ENCODE measurements around the gene PTPMT1.
"Not testable (repeated sequence)": the region's sequence is repeated elsewhere in the genome, so short reads cannot be mapped to it uniquely, and the experiment has no call there.

The PTPMT1 gene

GRCh38 chr11:47550288-47551047 lies 14.9 kb upstream of the PTPMT1 start:
- DNase-seq (ENCODE audit: low spot score): no peak

GRCh38 chr11:47551086-47551485 lies 14.3 kb upstream of the PTPMT1 start:
- no peak for DNase-seq (ENCODE audit: low spot score)

- no peak for DNase-seq (ENCODE audit: low spot score)
These were observed 13.3 kb upstream of the PTPMT1 start for GRCh38 chr11:47552056-47552565.

GRCh38 chr11:47552566-47553405 lies 12.6 kb upstream of the PTPMT1 start, which contains the start of gene CELF1:
CELF1 (minus strand) TSS chr11:47553132; CDS start chr11:47499523, 53,609 bp downstream.
- peak; percentile 87 for DNase-seq (ENCODE audit: low spot score)

GRCh38 chr11:47553406-47553743 lies 12.0 kb upstream of the PTPMT1 start:
- no peak for DNase-seq (ENCODE audit: low spot score)

GRCh38 chr11:47557004-47557403 lies 8.4 kb upstream of the PTPMT1 start:
- DNase-seq (ENCODE audit: low spot score): not testable (repeated sequence)

GRCh38 chr11:47558695-47559094 lies 6.7 kb upstream of the PTPMT1 start:
- no peak for DNase-seq (ENCODE audit: low spot score)

GRCh38 chr11:47560426-47560825 lies 5.0 kb upstream of the PTPMT1 start:
- no peak for DNase-seq (ENCODE audit: low spot score)

GRCh38 chr11:47562393-47562792 lies 3.0 kb upstream of the PTPMT1 start:
- not testable (repeated sequence) for DNase-seq (ENCODE audit: low spot score)

GRCh38 chr11:47564366-47564765 lies 1.0 kb upstream of the PTPMT1 start:
- not testable (repeated sequence) for DNase-seq (ENCODE audit: low spot score)

GRCh38 chr11:47564933-47565339 lies 463 bp upstream of the PTPMT1 start:
- no peak for DNase-seq (ENCODE audit: low spot score)

GRCh38 chr11:47566149-47566698 lies 825 bp downstream of the PTPMT1 start:
- no peak for DNase-seq (ENCODE audit: low spot score)

- DNase-seq (ENCODE audit: low spot score): no peak
These were observed 4.2 kb downstream of the PTPMT1 start for GRCh38 chr11:47569646-47570045.

GRCh38 chr11:47570651-47571356 lies 5.4 kb downstream of the PTPMT1 start:
- no peak for DNase-seq (ENCODE audit: low spot score)

GRCh38 chr11:47571357-47571729 lies 5.9 kb downstream of the PTPMT1 start:
- no peak for DNase-seq (ENCODE audit: low spot score)

- no peak for DNase-seq (ENCODE audit: low spot score)
These were observed 6.5 kb downstream of the PTPMT1 start for GRCh38 chr11:47571895-47572294.

GRCh38 chr11:47572715-47573255 lies 7.4 kb downstream of the PTPMT1 start:
- no peak for DNase-seq (ENCODE audit: low spot score)

GRCh38 chr11:47573321-47573720 lies 7.9 kb downstream of the PTPMT1 start:
- peak; percentile 60 for DNase-seq (ENCODE audit: low spot score)

GRCh38 chr11:47577460-47578041 lies 12.2 kb downstream of the PTPMT1 start:
- DNase-seq (ENCODE audit: low spot score): no peak

GRCh38 chr11:47578524-47579494 lies 13.4 kb downstream of the PTPMT1 start, which contains the start of the genes KBTBD4 and NDUFS3:
KBTBD4 (minus strand) TSS chr11:47578970; CDS start chr11:47578951, 19 bp downstream.
NDUFS3 (plus strand) TSS chr11:47579074; CDS start chr11:47579092, 18 bp downstream.
- DNase-seq (ENCODE audit: low spot score): peak; percentile 90

All from pons (tissue), 1 donor.